Measurements from ENCODE around the gene TMEM237. TPM values are rescaled to one million over a fixed set of nuclear protein-coding genes. Genes with fewer than 3 reads are reported as not detected.

The TMEM237 gene
- total RNA-seq, 1 donor from 2014 or later, result 43.2 TPM

GRCh38 chr2:201580486-201580885, 62.8 kb downstream of the TMEM237 start:
- DNase-seq (ENCODE audit: extremely low spot score, unreplicated experiment), result no peak
- H3K27me3 Mint-ChIP-seq, result peaks cover 3% of the 10 kb centered on the region
- H3K4me1 Mint-ChIP-seq (ENCODE audit: unreplicated experiment), result no peaks in the 10 kb centered on the region
- H3K36me3 Mint-ChIP-seq, result no peaks in the 10 kb centered on the region
- H3K9me3 Mint-ChIP-seq, result no peaks in the 10 kb centered on the region
- H3K27ac Mint-ChIP-seq, result no peak overlapping the region
- H3K4me3 Mint-ChIP-seq, result no peak overlapping the region
- no peak for TF ChIP-seq CTCF (conservative IDR thresholded peaks at IDR 0.05)

GRCh38 chr2:201579536-201579935, 63.8 kb downstream of the TMEM237 start:
- no peaks in the 10 kb centered on the region for H3K36me3 Mint-ChIP-seq
- no peak overlapping the region for H3K27ac Mint-ChIP-seq
- TF ChIP-seq CTCF (conservative IDR thresholded peaks at IDR 0.05), result no peak
- no peaks in the 10 kb centered on the region for H3K9me3 Mint-ChIP-seq
- no peaks in the 10 kb centered on the region for H3K4me1 Mint-ChIP-seq (ENCODE audit: unreplicated experiment)
- H3K27me3 Mint-ChIP-seq, result peaks cover 3% of the 10 kb centered on the region
- DNase-seq (ENCODE audit: extremely low spot score, unreplicated experiment), result no peak
- H3K4me3 Mint-ChIP-seq, result no peak overlapping the region

- Mint-ChIP-seq H3K36me3 (no peaks in the 10 kb centered on the region), H3K9me3 (no peaks in the 10 kb centered on the region), H3K4me3 (no peak overlapping the region), H3K4me1 (ENCODE audit: unreplicated experiment) (no peaks in the 10 kb centered on the region), H3K27me3 (peaks cover 3% of the 10 kb centered on the region), H3K27ac (no peak overlapping the region)
- TF ChIP-seq CTCF (conservative IDR thresholded peaks at IDR 0.05), result no peak
- DNase-seq (ENCODE audit: extremely low spot score, unreplicated experiment), result no peak
Observed at GRCh38 chr2:201575971-201576370, 67.3 kb downstream of the TMEM237 start.

- Mint-ChIP-seq H3K36me3 (no peaks in the 10 kb centered on the region), H3K27me3 (peaks cover 3% of the 10 kb centered on the region), H3K9me3 (no peaks in the 10 kb centered on the region), H3K4me1 (ENCODE audit: unreplicated experiment) (no peaks in the 10 kb centered on the region), H3K4me3 (no peak overlapping the region), H3K27ac (no peak overlapping the region)
- DNase-seq (ENCODE audit: extremely low spot score, unreplicated experiment), result no peak
- no peak for TF ChIP-seq CTCF (conservative IDR thresholded peaks at IDR 0.05)
Observed at GRCh38 chr2:201574766-201575165, 68.5 kb downstream of the TMEM237 start.

- H3K4me3 Mint-ChIP-seq, result no peak overlapping the region
- H3K9me3 Mint-ChIP-seq, result no peaks in the 10 kb centered on the region
- no peak for DNase-seq (ENCODE audit: extremely low spot score, unreplicated experiment)
- no peak overlapping the region for H3K27ac Mint-ChIP-seq
- no peaks in the 10 kb centered on the region for H3K36me3 Mint-ChIP-seq
- peaks cover 3% of the 10 kb centered on the region for H3K27me3 Mint-ChIP-seq
- H3K4me1 Mint-ChIP-seq (ENCODE audit: unreplicated experiment), result no peaks in the 10 kb centered on the region
- no peak for TF ChIP-seq CTCF (conservative IDR thresholded peaks at IDR 0.05)
Observed at GRCh38 chr2:201572846-201573508, 70.3 kb downstream of the TMEM237 start.

Other genes with a start within 250 kb of the TMEM237 start
- 24.6 and 49.6 TPM in 2 replicates for gene TRAK2, start 192.0 kb downstream of the TMEM237 start, total RNA-seq (ENCODE audit: low replicate concordance)
- 23.2 and 30.6 TPM in 2 replicates for gene STRADB, start 191.8 kb downstream of the TMEM237 start, total RNA-seq (ENCODE audit: low replicate concordance)
- 0.46 TPM in 1 of 2 replicates, not detected in the other for gene MPP4, start 55.1 kb upstream of the TMEM237 start, total RNA-seq (ENCODE audit: low replicate concordance)
- gene ALS2, start 137.4 kb upstream of the TMEM237 start, total RNA-seq (ENCODE audit: low replicate concordance), result 32.7 and 36.4 TPM in 2 replicates
- gene CDK15, start 163.0 kb upstream of the TMEM237 start, total RNA-seq (ENCODE audit: low replicate concordance), result 1.8 TPM in 1 of 2 replicates, not detected in the other

Data from type B pancreatic cell (in vitro differentiated cells).